ENCODE measurements around the gene LDAF1. TPM values are rescaled to one million over a fixed set of nuclear protein-coding genes. Genes with fewer than 3 reads are reported as not detected.

The LDAF1 gene
- total RNA-seq, 1 donor from 2014 or later = 63.8 TPM

DNA sequence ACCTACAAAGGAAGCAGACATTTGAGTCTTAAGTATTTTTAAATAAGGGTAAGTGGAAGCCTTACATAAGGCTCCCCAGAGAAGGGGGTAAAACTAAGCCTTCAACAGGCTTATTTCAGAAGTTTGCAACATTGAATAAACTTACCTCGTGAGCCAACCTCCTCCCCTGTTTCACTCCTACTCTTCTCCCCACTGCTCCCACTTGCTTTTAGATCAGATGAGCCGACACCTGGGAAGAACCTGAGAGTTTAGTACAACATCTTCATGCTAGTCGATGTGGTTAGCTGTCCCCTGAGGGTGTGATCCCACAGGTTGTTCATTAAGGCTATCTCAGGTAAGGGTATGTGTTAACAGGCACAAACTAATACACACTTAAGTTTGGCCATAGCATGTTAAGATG is 39.1 kb downstream of the LDAF1 start:
- no peak for TF ChIP-seq POLR2A (IDR thresholded peaks at IDR 0.05)
- no peak for TF ChIP-seq POLR2AphosphoS5 (IDR thresholded peaks at IDR 0.05; ENCODE audit: insufficient read depth in 1 of 2, low read depth in 1 of 2)
- TF ChIP-seq, protein P1, sequence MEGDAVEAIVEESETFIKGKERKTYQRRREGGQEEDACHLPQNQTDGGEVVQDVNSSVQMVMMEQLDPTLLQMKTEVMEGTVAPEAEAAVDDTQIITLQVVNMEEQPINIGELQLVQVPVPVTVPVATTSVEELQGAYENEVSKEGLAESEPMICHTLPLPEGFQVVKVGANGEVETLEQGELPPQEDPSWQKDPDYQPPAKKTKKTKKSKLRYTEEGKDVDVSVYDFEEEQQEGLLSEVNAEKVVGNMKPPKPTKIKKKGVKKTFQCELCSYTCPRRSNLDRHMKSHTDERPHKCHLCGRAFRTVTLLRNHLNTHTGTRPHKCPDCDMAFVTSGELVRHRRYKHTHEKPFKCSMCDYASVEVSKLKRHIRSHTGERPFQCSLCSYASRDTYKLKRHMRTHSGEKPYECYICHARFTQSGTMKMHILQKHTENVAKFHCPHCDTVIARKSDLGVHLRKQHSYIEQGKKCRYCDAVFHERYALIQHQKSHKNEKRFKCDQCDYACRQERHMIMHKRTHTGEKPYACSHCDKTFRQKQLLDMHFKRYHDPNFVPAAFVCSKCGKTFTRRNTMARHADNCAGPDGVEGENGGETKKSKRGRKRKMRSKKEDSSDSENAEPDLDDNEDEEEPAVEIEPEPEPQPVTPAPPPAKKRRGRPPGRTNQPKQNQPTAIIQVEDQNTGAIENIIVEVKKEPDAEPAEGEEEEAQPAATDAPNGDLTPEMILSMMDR (IDR thresholded peaks at IDR 0.05) = no peak
- no peak overlapping the region for H3K27ac ChIP-seq
- H3K4me3 ChIP-seq = no peak overlapping the region
- no peaks in the 10 kb centered on the region for H3K27me3 ChIP-seq
- intact Hi-C loops (cut with DNase I) = no loop called here
- H3K36me3 ChIP-seq = no peaks in the 10 kb centered on the region
- no peak for DNase-seq (ENCODE audit: extremely low spot score in 2 of 2)
- H3K9me3 ChIP-seq = no peaks in the 10 kb centered on the region
- H3K4me1 ChIP-seq = no peaks in the 10 kb centered on the region

DNA sequence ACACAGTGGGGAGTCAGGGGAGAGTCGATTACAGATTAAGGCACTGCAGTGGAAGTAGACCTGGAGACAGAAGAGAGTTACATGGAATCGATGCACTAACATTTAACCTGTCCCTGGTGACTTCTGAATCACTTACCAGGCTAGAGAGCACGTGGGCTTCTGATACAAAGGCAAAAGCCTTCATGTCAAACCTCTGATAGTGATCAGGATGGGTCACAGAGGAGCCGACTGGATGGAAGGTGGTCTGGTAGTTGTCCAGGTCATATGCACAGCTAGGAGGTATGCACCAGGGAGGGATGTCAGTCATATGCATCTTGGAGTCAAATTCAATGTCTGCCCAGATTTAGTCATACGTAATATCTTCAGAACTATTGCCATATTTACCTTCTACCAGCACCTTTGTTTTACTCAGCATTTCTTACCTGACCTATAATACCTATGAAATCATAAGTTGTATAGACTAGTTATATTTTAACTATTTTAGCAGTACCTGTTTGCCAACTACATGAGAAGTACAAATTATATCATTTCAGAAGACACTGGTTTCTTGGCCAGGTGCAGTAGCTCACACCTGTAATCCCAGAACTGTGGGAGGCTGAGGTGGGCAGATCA is 41.2 kb downstream of the LDAF1 start:
- Histone ChIP-seq H3K4me1 (no peaks in the 10 kb centered on the region), H3K4me3 (no peak overlapping the region)

DNA sequence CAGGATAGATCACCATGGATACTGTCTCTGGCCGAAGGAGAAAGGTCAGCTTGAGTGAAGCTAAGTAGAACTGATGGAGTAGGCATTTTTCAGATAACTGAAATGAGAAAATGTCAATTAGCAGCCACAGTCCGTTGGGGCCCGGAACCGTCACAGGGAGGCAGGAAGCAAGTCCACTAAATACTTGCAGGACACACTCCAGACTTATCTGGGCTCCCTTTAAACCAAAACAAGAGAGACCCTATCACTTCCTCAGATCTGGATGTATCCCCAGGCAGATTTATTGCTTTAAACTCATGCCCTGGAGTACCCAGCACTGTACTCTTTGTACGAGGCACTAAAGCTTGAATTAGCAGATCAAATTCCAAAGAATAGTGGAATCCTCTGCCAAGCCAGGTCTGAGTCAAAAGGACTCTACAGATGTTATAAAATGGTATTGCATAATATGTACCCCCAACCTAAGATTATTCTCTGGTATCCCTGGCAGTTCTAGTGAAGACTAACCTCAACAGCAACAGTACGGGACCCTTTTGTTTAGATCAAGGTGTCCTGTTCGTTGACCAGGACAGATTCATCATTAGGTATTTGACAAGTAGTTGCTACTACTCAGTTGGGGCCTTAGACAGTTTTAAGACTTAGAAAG is 44.8 kb downstream of the LDAF1 start:
- Histone ChIP-seq H3K27me3 (no peaks in the 10 kb centered on the region), H3K4me3 (no peak overlapping the region), H3K27ac (no peak overlapping the region), H3K4me1 (no peaks in the 10 kb centered on the region), H3K36me3 (no peaks in the 10 kb centered on the region), H3K9me3 (no peaks in the 10 kb centered on the region)
- TF ChIP-seq, protein P1 (IDR thresholded peaks at IDR 0.05) = no peak
- no peak for TF ChIP-seq POLR2A (IDR thresholded peaks at IDR 0.05)
- TF ChIP-seq POLR2AphosphoS5 (IDR thresholded peaks at IDR 0.05; ENCODE audit: insufficient read depth in 1 of 2, low read depth in 1 of 2) = no peak
- DNase-seq (ENCODE audit: extremely low spot score in 2 of 2) = no peak
- intact Hi-C loops (cut with DNase I) = no loop called here

More for the DNA sequence above, 41.2 kb downstream of the LDAF1 start:
- DNase-seq (ENCODE audit: extremely low spot score in 2 of 2) = no peak
- H3K27me3 ChIP-seq = no peaks in the 10 kb centered on the region
- H3K9me3 ChIP-seq = no peaks in the 10 kb centered on the region
- no peak overlapping the region for H3K27ac ChIP-seq
- TF ChIP-seq, protein P1 (IDR thresholded peaks at IDR 0.05) = no peak
- no peak for TF ChIP-seq POLR2A (IDR thresholded peaks at IDR 0.05)
- TF ChIP-seq POLR2AphosphoS5 (IDR thresholded peaks at IDR 0.05; ENCODE audit: insufficient read depth in 1 of 2, low read depth in 1 of 2) = no peak
- intact Hi-C loops (cut with DNase I) = no loop called here
- no peaks in the 10 kb centered on the region for H3K36me3 ChIP-seq

DNA sequence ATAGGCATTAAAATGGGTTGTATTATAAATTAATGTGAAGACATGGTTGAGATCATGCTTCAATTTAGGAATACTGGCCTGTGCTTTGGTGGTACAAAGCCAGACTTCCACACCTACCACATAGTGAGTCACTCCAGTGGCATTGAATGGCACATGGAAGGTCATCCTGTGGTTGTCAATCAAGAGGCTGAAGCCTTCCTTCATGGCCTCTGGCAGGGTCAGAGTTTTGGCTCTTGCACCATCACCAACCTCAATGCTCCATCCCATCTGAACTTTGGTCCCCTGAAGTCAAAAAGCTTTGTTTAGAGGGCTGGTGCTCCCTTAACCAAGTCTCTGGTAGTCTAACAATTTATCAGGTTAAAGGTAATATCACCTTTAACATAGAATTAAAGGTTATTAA is 46.8 kb downstream of the LDAF1 start:
- no peaks in the 10 kb centered on the region for H3K27me3 ChIP-seq
- DNase-seq (ENCODE audit: extremely low spot score in 2 of 2) = no peak
- H3K27ac ChIP-seq = no peak overlapping the region
- no peaks in the 10 kb centered on the region for H3K9me3 ChIP-seq
- no peaks in the 10 kb centered on the region for H3K4me1 ChIP-seq
- H3K36me3 ChIP-seq = no peaks in the 10 kb centered on the region
- intact Hi-C loops (cut with DNase I) = no loop called here
- TF ChIP-seq POLR2A (IDR thresholded peaks at IDR 0.05) (no peak), POLR2AphosphoS5 (IDR thresholded peaks at IDR 0.05; ENCODE audit: insufficient read depth in 1 of 2, low read depth in 1 of 2) (no peak)
- TF ChIP-seq, protein P1 (IDR thresholded peaks at IDR 0.05) = no peak
- no peak overlapping the region for H3K4me3 ChIP-seq

DNA sequence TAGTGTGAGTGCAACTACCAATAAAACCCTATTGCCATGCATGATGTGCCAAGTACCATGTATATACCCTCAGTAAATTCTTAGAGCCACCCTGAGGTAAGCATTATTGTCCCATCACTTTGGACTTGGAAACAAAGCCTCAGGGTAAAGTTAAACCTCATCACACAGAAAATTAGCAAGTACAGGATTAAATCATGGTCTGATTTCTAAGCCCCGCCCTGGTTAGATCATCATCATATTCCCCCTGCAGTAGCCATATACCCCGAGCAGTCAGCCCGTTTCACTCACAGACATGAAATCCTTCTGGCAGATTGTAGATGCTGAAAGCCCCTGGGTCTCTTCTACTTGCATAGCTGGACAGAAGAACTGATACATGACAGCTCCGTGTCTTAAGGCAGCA is 48.1 kb downstream of the LDAF1 start:
- no peak overlapping the region for H3K27ac ChIP-seq
- DNase-seq (ENCODE audit: extremely low spot score in 2 of 2) = no peak
- TF ChIP-seq, protein P1 (IDR thresholded peaks at IDR 0.05) = no peak
- no peak for TF ChIP-seq POLR2A (IDR thresholded peaks at IDR 0.05)
- no peak for TF ChIP-seq POLR2AphosphoS5 (IDR thresholded peaks at IDR 0.05; ENCODE audit: insufficient read depth in 1 of 2, low read depth in 1 of 2)
- intact Hi-C loops (cut with DNase I) = no loop called here
- H3K9me3 ChIP-seq = no peaks in the 10 kb centered on the region
- no peaks in the 10 kb centered on the region for H3K27me3 ChIP-seq
- no peaks in the 10 kb centered on the region for H3K36me3 ChIP-seq
- H3K4me1 ChIP-seq = no peaks in the 10 kb centered on the region
- no peak overlapping the region for H3K4me3 ChIP-seq

All from vagina (tissue), 2 donors.